Hepatocyte (in vitro differentiated cells): Measurements from ENCODE around the gene OTOG. TPM values are rescaled to one million over a fixed set of nuclear protein-coding genes. Genes with fewer than 3 reads are reported as not detected.

ENCODE experiments used
- DNase-seq: peaks from one replicate; pipeline ENCODE4 v3.0.0-alpha.2; 2016; ENCODE audit warnings: low spot score
- H2AFZ ChIP-seq: fragments of 200-600 bp; sonication (generic); 2 replicates; pipeline ENCODE4 v1.6.0; 2016; ENCODE audit warnings: antibody characterized with exemption, mild to moderate bottlenecking
- H3K27ac ChIP-seq: fragments of 200-600 bp; sonication (generic); 2 replicates; pipeline ENCODE4 v1.5.1; 2016; ENCODE audit warnings: mild to moderate bottlenecking
- H3K27me3 ChIP-seq: fragments of 200-600 bp; sonication (generic); 2 replicates; pipeline ENCODE4 v1.6.1; 2016
- H3K36me3 ChIP-seq: fragments of 200-600 bp; sonication (generic); replicated peaks from 2 replicates; pipeline ENCODE4 v1.5.1; 2016; ENCODE audit warnings: low read depth; ENCODE audit not compliant: insufficient read depth
- H3K4me1 ChIP-seq: fragments of 200-600 bp; sonication (generic); 2 replicates; pipeline ENCODE4 v1.5.1; 2016; ENCODE audit warnings: mild to moderate bottlenecking, moderate library complexity; ENCODE audit not compliant: insufficient read depth
- H3K4me2 ChIP-seq: fragments of 200-600 bp; sonication (generic); 2 replicates; pipeline ENCODE4 v1.6.0; 2016
- H3K4me3 ChIP-seq: fragments of 200-600 bp; sonication (generic); 2 replicates; pipeline ENCODE4 v1.5.1; 2016; ENCODE audit warnings: mild to moderate bottlenecking
- H3K79me2 ChIP-seq: fragments of 200-600 bp; sonication (generic); 2 replicates; pipeline ENCODE4 v1.6.0; 2017; ENCODE audit warnings: mild to moderate bottlenecking
- H3K9me2 ChIP-seq: fragments of 200-600 bp; sonication (generic); replicated peaks from 2 replicates; pipeline ENCODE4 v1.6.0; 2017; ENCODE audit warnings: mild to moderate bottlenecking; ENCODE audit not compliant: insufficient read depth
- H3K9me3 ChIP-seq: fragments of 200-600 bp; sonication (generic); 2 replicates; pipeline ENCODE4 v1.5.1; 2016; ENCODE audit warnings: low read depth, mild to moderate bottlenecking
- H4K20me1 ChIP-seq: fragments of 200-600 bp; sonication (generic); 2 replicates; pipeline ENCODE4 v1.6.0; 2016; ENCODE audit warnings: mild to moderate bottlenecking; ENCODE audit not compliant: insufficient read depth, poor library complexity, severe bottlenecking
- EZH2 ChIP-seq: fragments of 200-600 bp; sonication (generic); IDR thresholded peaks from 2 replicates; pipeline ENCODE4 v1.6.1; 2016; ENCODE audit warnings: antibody characterized with exemption, mild to moderate bottlenecking, borderline replicate concordance
- EZH2phosphoT487 ChIP-seq: fragments of 200-600 bp; sonication (generic); IDR thresholded peaks from one replicate; pipeline ENCODE4 v1.6.1; 2018; ENCODE audit warnings: antibody characterized with exemption, mild to moderate bottlenecking, low read depth, moderate library complexity; ENCODE audit not compliant: unreplicated experiment, severe bottlenecking
- WGBS: methylation state at CpG from one replicate; pipeline ENCODE4 v1.1.6; 2016; ENCODE audit warnings: low lambda C conversion rate; ENCODE audit errors: missing lambda C conversion rate; 5-methylcytosine and 5-hydroxymethylcytosine counted together
- polyA plus RNA-seq: library from polyadenylated mRNA; unstranded; fragments of >200 nt; fragmentation: Nextera tagmentation; extraction: Ambion mirVana; gene quantifications from 2 replicates; pipeline ENCODE4 v1.2.1, GENCODE V29; 2016
- total RNA-seq: library from RNA; depleted of rRNA; stranded (reverse); fragments of >200 nt; gene quantifications from 2 replicates; pipeline ENCODE4 v1.2.3, GENCODE V29; 2014
- TF ChIP-seq, protein P1 (sequence below): fragments of 200-600 bp; sonication (generic); IDR thresholded peaks from 2 replicates; pipeline ENCODE4 v1.5.1; 2016; ENCODE audit warnings: antibody characterized with exemption, mild to moderate bottlenecking; ENCODE audit not compliant: poor library complexity

OTOG gene
- total and polyA plus RNA-seq, 2 experiments from 2014 or later = 0.27 to 2.0 TPM

DNA sequence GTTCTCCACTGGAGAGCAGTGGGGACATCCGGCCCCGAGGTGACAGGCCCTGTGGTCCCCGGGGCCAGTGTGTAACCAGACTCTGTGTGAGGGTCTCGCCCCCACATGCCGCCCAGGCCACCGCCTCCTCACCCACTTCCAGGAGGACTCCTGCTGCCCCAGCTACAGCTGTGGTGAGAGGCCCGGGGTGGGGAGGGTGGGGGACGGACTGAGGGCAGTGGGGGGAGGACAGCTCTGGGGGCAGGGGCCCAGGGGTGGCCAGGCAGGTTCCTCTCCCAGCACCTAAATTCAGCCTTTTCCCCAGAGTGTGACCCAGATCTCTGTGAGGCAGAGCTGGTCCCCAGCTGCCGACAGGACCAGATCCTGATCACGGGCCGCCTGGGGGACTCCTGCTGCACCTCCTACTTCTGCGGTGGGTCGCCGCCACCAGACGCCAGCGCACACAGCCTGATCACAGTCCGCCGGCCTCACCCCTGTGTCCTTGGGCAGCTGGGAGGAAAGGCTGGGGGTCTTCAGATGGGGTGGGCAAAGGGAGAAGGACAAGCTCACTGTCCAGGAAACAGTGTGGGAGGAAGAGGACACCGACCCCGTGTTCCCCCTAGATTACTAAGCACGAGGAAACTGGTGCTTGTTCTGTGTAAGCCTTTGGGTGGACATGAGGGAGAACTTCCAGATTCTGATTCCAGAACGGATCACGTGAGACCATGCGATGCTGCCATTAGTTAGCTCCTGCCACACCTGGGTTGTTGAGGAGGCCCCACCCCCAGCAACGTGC, 87.9 kb downstream of the OTOG start:
- Histone ChIP-seq H2AFZ (no peak overlapping the region), H3K27ac (no peak overlapping the region), H3K4me1 (no peaks in the 10 kb centered on the region), H3K79me2 (no peaks in the 10 kb centered on the region), H4K20me1 (no peaks in the 10 kb centered on the region), H3K4me2 (no peak overlapping the region), H3K9me2 (no peaks in the 10 kb centered on the region), H3K36me3 (no peaks in the 10 kb centered on the region), H3K4me3 (no peak overlapping the region), H3K9me3 (no peaks in the 10 kb centered on the region), H3K27me3 (no peaks in the 10 kb centered on the region)
- no peak for DNase-seq
- 92% methylated on average over 24 of the region's 25 CpGs for WGBS
- TF ChIP-seq EZH2phosphoT487 (no peak), EZH2 (no peak)
- TF ChIP-seq, protein P1, sequence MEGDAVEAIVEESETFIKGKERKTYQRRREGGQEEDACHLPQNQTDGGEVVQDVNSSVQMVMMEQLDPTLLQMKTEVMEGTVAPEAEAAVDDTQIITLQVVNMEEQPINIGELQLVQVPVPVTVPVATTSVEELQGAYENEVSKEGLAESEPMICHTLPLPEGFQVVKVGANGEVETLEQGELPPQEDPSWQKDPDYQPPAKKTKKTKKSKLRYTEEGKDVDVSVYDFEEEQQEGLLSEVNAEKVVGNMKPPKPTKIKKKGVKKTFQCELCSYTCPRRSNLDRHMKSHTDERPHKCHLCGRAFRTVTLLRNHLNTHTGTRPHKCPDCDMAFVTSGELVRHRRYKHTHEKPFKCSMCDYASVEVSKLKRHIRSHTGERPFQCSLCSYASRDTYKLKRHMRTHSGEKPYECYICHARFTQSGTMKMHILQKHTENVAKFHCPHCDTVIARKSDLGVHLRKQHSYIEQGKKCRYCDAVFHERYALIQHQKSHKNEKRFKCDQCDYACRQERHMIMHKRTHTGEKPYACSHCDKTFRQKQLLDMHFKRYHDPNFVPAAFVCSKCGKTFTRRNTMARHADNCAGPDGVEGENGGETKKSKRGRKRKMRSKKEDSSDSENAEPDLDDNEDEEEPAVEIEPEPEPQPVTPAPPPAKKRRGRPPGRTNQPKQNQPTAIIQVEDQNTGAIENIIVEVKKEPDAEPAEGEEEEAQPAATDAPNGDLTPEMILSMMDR = no peak

DNA sequence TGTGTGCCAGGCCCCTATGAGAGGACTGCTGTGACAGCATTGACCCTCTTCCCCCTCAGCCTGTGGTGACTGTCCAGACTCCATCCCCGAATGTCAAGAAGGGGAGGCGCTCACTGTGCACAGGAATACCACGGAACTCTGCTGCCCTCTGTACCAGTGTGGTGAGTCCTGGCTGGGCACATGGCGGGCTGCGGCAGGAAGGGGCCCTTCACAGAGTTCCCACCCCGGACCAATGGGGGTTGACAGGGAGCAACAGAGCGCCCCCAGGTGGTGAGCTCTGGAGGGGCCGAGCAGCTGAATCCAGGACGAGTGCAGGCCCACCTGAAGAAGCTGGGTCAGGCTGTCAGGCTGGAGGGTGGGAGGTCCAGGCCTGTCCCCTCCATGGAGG, 88.5 kb downstream of the OTOG start:
- Histone ChIP-seq H3K79me2 (no peaks in the 10 kb centered on the region), H3K27me3 (no peaks in the 10 kb centered on the region), H3K4me1 (no peaks in the 10 kb centered on the region), H3K4me3 (no peak overlapping the region), H3K4me2 (no peak overlapping the region), H3K9me2 (no peaks in the 10 kb centered on the region), H4K20me1 (no peaks in the 10 kb centered on the region), H3K36me3 (no peaks in the 10 kb centered on the region), H2AFZ (no peak overlapping the region), H3K9me3 (no peaks in the 10 kb centered on the region), H3K27ac (no peak overlapping the region)
- TF ChIP-seq EZH2phosphoT487 = no peak
- no peak for TF ChIP-seq EZH2
- TF ChIP-seq, protein P1 = no peak
- DNase-seq = no peak
- 90% methylated on average over 9 of the region's 9 CpGs for WGBS

DNA sequence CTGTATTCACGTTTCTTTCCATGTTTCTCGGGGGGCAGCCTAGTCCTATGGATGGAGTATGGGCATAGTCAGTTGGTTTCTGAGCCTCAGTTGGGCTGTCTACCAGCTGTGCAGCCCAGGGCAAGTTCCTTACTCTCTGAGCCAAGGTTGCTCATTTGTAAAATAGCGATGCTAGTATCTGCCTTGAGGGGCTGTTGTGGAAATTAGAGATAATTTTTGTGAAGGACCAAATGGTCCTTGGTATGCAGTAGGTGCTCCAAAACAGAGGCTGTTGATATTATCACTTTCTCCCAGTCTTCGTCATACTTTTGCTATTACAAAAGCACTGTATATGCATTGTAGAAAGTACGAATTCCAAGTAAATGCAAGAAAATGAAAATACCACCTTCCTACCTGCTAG, 89.7 kb downstream of the OTOG start:
- H2AFZ ChIP-seq = no peak overlapping the region
- H3K9me3 ChIP-seq = no peaks in the 10 kb centered on the region
- TF ChIP-seq, protein P1 = no peak
- TF ChIP-seq EZH2phosphoT487 (no peak), EZH2 (no peak)
- H3K4me2 ChIP-seq = no peak overlapping the region
- no peaks in the 10 kb centered on the region for H3K79me2 ChIP-seq
- H3K9me2 ChIP-seq = no peaks in the 10 kb centered on the region
- no peaks in the 10 kb centered on the region for H3K36me3 ChIP-seq
- WGBS = 87% methylated on average over 5 of the region's 5 CpGs
- no peak overlapping the region for H3K27ac ChIP-seq
- H3K27me3 ChIP-seq = no peaks in the 10 kb centered on the region
- no peak overlapping the region for H3K4me3 ChIP-seq
- DNase-seq = no peak
- no peaks in the 10 kb centered on the region for H4K20me1 ChIP-seq
- H3K4me1 ChIP-seq = no peaks in the 10 kb centered on the region
